ENCODE results near the gene FOXJ3. TPM values are rescaled to one million over a fixed set of nuclear protein-coding genes. Genes with fewer than 3 reads are reported as not detected.

The FOXJ3 gene
- total RNA-seq, 1 experiment from 2014 or later = 51.1 TPM

Other genes with a start within 250 kb of the FOXJ3 start
- gene GUCA2B, start 181.8 kb downstream of the FOXJ3 start, total RNA-seq (2021; ENCODE audit: unreplicated experiment) = not detected
- gene GUCA2A, start 170.5 kb downstream of the FOXJ3 start, total RNA-seq (2021; ENCODE audit: unreplicated experiment) = not detected
- 4.9 TPM for gene RIMKLA, start 45.6 kb upstream of the FOXJ3 start, total RNA-seq (2021; ENCODE audit: unreplicated experiment)
- gene ZMYND12, start 120.8 kb upstream of the FOXJ3 start, total RNA-seq (2021; ENCODE audit: unreplicated experiment) = 0.25 TPM
- gene PPCS, start 121.3 kb upstream of the FOXJ3 start, total RNA-seq (2021; ENCODE audit: unreplicated experiment) = 53.2 TPM
- 2.0 TPM for gene CCDC30, start 128.1 kb upstream of the FOXJ3 start, total RNA-seq (2021; ENCODE audit: unreplicated experiment)